ENCODE measurements around the gene ERCC6L. TPM values are rescaled to one million over a fixed set of nuclear protein-coding genes. Genes with fewer than 3 reads are reported as not detected.
A peak's percentile ranks its signal among the peaks of the same experiment; 100 is the strongest.

The ERCC6L gene
- polyA plus RNA-seq, 1 donor (not counting 4 experiments of a cell fraction or from before 2014, with no cell fraction given) = 4.1 TPM

GRCh38 chrX:72258174-72258573 is 19.3 kb upstream of the ERCC6L start:
- no peak overlapping the region for H3K27ac ChIP-seq (ENCODE audit: control insufficient read depth, insufficient read depth, low read length)
- H3K4me3 ChIP-seq (ENCODE audit: control insufficient read depth in 2 of 3, extremely low read depth in 1 of 3, insufficient read depth in 2 of 3, low read depth in 1 of 3, low read length in 3 of 3) = no peak overlapping the region
- H3K4me2 ChIP-seq (ENCODE audit: control insufficient read depth, extremely low read depth, insufficient read depth, low read depth, low read length) = no peak overlapping the region
- H3K9ac ChIP-seq (ENCODE audit: control insufficient read depth, extremely low read depth, insufficient read depth, low read length) = no peak overlapping the region
- H3K36me3 ChIP-seq (ENCODE audit: control insufficient read depth in 2 of 2, extremely low read depth in 1 of 2, insufficient read depth in 2 of 2, low read length in 2 of 2) = no peaks in the 10 kb centered on the region
- dilution Hi-C loops (cut with MboI; ENCODE audit: extremely low pct_ligation_motif_present, low sequenced_read_pairs) = no loop called here
- H3K9me3 ChIP-seq (ENCODE audit: control insufficient read depth, low read depth, low read length) = no peaks in the 10 kb centered on the region
- no peaks in the 10 kb centered on the region for H3K79me2 ChIP-seq (ENCODE audit: control insufficient read depth, insufficient read depth, low read length)
- H2AFZ ChIP-seq (ENCODE audit: control insufficient read depth, low read length) = no peak overlapping the region
- no peaks in the 10 kb centered on the region for H3K4me1 ChIP-seq (ENCODE audit: control insufficient read depth, extremely low read depth, insufficient read depth, low read length)
- FAIRE-seq (no peak), DNase-seq (ENCODE audit: low read depth, low spot score) (no peak)
- no peaks in the 10 kb centered on the region for H4K20me1 ChIP-seq (ENCODE audit: control insufficient read depth, extremely low read depth, insufficient read depth, low read length)
- peaks cover 22% of the 10 kb centered on the region for H3K27me3 ChIP-seq (ENCODE audit: control insufficient read depth, extremely low read depth, insufficient read depth, low read length)
- TF ChIP-seq CTCF (optimal IDR thresholded peaks at IDR 0.05 in 1 of 3, IDR thresholded peaks at IDR 0.05 in 1 of 3, conservative IDR thresholded peaks at IDR 0.05 in 1 of 3; ENCODE audit: extremely low read depth in 1 of 3, insufficient read depth in 2 of 3, low read length in 3 of 3) (no peak), EZH2 (IDR thresholded peaks at IDR 0.05; ENCODE audit: low read length) (no peak)
- no peaks in the 10 kb centered on the region for H3K9me1 ChIP-seq (ENCODE audit: control insufficient read depth, extremely low read depth, insufficient read depth, low read length)

- H3K4me3 ChIP-seq (ENCODE audit: control insufficient read depth in 2 of 3, extremely low read depth in 1 of 3, insufficient read depth in 2 of 3, low read depth in 1 of 3, low read length in 3 of 3) = no peak overlapping the region
- no peaks in the 10 kb centered on the region for H3K79me2 ChIP-seq (ENCODE audit: control insufficient read depth, insufficient read depth, low read length)
- H3K4me1 ChIP-seq (ENCODE audit: control insufficient read depth, extremely low read depth, insufficient read depth, low read length) = no peaks in the 10 kb centered on the region
- H3K27me3 ChIP-seq (ENCODE audit: control insufficient read depth, extremely low read depth, insufficient read depth, low read length) = peaks cover 20% of the 10 kb centered on the region
- TF ChIP-seq CTCF (optimal IDR thresholded peaks at IDR 0.05 in 1 of 3, IDR thresholded peaks at IDR 0.05 in 1 of 3, conservative IDR thresholded peaks at IDR 0.05 in 1 of 3; ENCODE audit: extremely low read depth in 1 of 3, insufficient read depth in 2 of 3, low read length in 3 of 3) = no peak
- no peak for TF ChIP-seq EZH2 (IDR thresholded peaks at IDR 0.05; ENCODE audit: low read length)
- H2AFZ ChIP-seq (ENCODE audit: control insufficient read depth, low read length) = no peak overlapping the region
- peak overlapping the region; percentile 30 for H3K4me2 ChIP-seq (ENCODE audit: control insufficient read depth, extremely low read depth, insufficient read depth, low read depth, low read length)
- H3K36me3 ChIP-seq (ENCODE audit: control insufficient read depth in 2 of 2, extremely low read depth in 1 of 2, insufficient read depth in 2 of 2, low read length in 2 of 2) = no peaks in the 10 kb centered on the region
- no peaks in the 10 kb centered on the region for H3K9me1 ChIP-seq (ENCODE audit: control insufficient read depth, extremely low read depth, insufficient read depth, low read length)
- no peaks in the 10 kb centered on the region for H3K9me3 ChIP-seq (ENCODE audit: control insufficient read depth, low read depth, low read length)
- H3K27ac ChIP-seq (ENCODE audit: control insufficient read depth, insufficient read depth, low read length) = no peak overlapping the region
- no peak overlapping the region for H3K9ac ChIP-seq (ENCODE audit: control insufficient read depth, extremely low read depth, insufficient read depth, low read length)
- no peak for FAIRE-seq
- no peak for DNase-seq (ENCODE audit: low read depth, low spot score)
- dilution Hi-C loops (cut with MboI; ENCODE audit: extremely low pct_ligation_motif_present, low sequenced_read_pairs) = no loop called here
- H4K20me1 ChIP-seq (ENCODE audit: control insufficient read depth, extremely low read depth, insufficient read depth, low read length) = no peaks in the 10 kb centered on the region
These were observed 17.0 kb upstream of the ERCC6L start for GRCh38 chrX:72255864-72256263.

Measured in keratinocyte (primary cell).